GM23248 (cell line): ENCODE results near the gene ALDH1L2. TPM values are rescaled to one million over a fixed set of nuclear protein-coding genes. Genes with fewer than 3 reads are reported as not detected.

Source experiments
- DNase-seq: peaks from one replicate; pipeline ENCODE4 v3.0.0-alpha.2; 2015
- H2AFZ ChIP-seq: fragments of 200-600 bp; sonication (generic); 2 replicates; pipeline ENCODE4 v1.6.1; 2016; ENCODE audit warnings: antibody characterized with exemption
- H3F3A ChIP-seq: fragments of 200-600 bp; sonication (generic); 2 replicates; pipeline ENCODE4 v1.6.1; 2016; ENCODE audit warnings: mild to moderate bottlenecking, antibody characterized with exemption, mixed run types; ENCODE audit not compliant: insufficient read depth
- H3K27ac ChIP-seq: fragments of 200-600 bp; sonication (generic); 2 replicates; pipeline ENCODE4 v1.5.1; 2016; ENCODE audit warnings: mild to moderate bottlenecking
- H3K27me3 ChIP-seq: fragments of 200-600 bp; sonication (generic); replicated peaks from 2 replicates; pipeline ENCODE4 v1.6.1; 2016; ENCODE audit warnings: mild to moderate bottlenecking; ENCODE audit not compliant: insufficient read depth
- H3K36me3 ChIP-seq: fragments of 200-600 bp; sonication (generic); 2 replicates; pipeline ENCODE4 v1.6.1; 2016; ENCODE audit warnings: low read depth, mild to moderate bottlenecking
- H3K4me1 ChIP-seq: fragments of 200-600 bp; sonication (generic); 2 replicates; pipeline ENCODE4 v1.6.1; 2016; ENCODE audit warnings: mild to moderate bottlenecking; ENCODE audit not compliant: insufficient read depth
- H3K4me2 ChIP-seq: fragments of 200-600 bp; sonication (generic); one replicate; pipeline ENCODE4 v1.6.1; 2016; ENCODE audit warnings: mild to moderate bottlenecking; ENCODE audit not compliant: unreplicated experiment
- H3K4me3 ChIP-seq: fragments of 200-600 bp; sonication (generic); 2 replicates; pipeline ENCODE4 v1.5.1; 2016; ENCODE audit warnings: mild to moderate bottlenecking
- H3K79me2 ChIP-seq: fragments of 200-600 bp; sonication (generic); 2 replicates; pipeline ENCODE4 v1.6.1; 2016; ENCODE audit warnings: mild to moderate bottlenecking; ENCODE audit not compliant: insufficient read depth
- H3K9ac ChIP-seq: fragments of 200-600 bp; sonication (generic); 2 replicates; pipeline ENCODE4 v1.6.1; 2016; ENCODE audit warnings: mild to moderate bottlenecking
- H3K9me2 ChIP-seq: fragments of 200-600 bp; sonication (generic); 2 replicates; pipeline ENCODE4 v1.6.1; 2016; ENCODE audit warnings: mixed run types, mild to moderate bottlenecking, moderate library complexity; ENCODE audit not compliant: insufficient read depth
- H3K9me3 ChIP-seq: fragments of 200-600 bp; sonication (generic); one replicate; pipeline ENCODE4 v1.6.1; 2017; ENCODE audit warnings: low read depth
- H4K20me1 ChIP-seq: fragments of 200-600 bp; sonication (generic); 2 replicates; pipeline ENCODE4 v1.6.0; 2016; ENCODE audit not compliant: insufficient read depth
- EZH2 ChIP-seq: fragments of 200-600 bp; sonication (generic); IDR thresholded peaks from 2 replicates; pipeline ENCODE4 v1.6.1; 2018; ENCODE audit warnings: antibody characterized with exemption, mild to moderate bottlenecking; ENCODE audit not compliant: insufficient read depth, poor library complexity, severe bottlenecking
- EZH2phosphoT487 ChIP-seq: fragments of 200-600 bp; sonication (generic); IDR thresholded peaks from 2 replicates; pipeline ENCODE4 v1.6.1; 2018; ENCODE audit warnings: antibody characterized with exemption, moderate library complexity, mild to moderate bottlenecking, low read depth; ENCODE audit not compliant: insufficient read depth
- WGBS, 2 experiments: methylation state at CpG; one replicate each; pipeline ENCODE4 v1.1.6; 2015 to 2017; ENCODE audit warnings: low lambda C conversion rate in 2 of 2, low coverage in 1 of 2; ENCODE audit errors: missing lambda C conversion rate in 2 of 2; 5-methylcytosine and 5-hydroxymethylcytosine counted together
- in situ Hi-C: fragments of 300-500 bp; cut with MboI; formaldehyde crosslinking; loops from 2 replicates; pipeline ENCODE4 v1.15.0; 2020
- polyA plus RNA-seq: library from polyadenylated mRNA; unstranded; fragments of >200 nt; fragmentation: Nextera tagmentation; extraction: Ambion mirVana; gene quantifications from 2 replicates; pipeline ENCODE4 v1.2.1, GENCODE V29; 2016
- total RNA-seq: library from RNA; depleted of rRNA; stranded (reverse); fragments of >200 nt; shearing (Covaris generic); gene quantifications from 2 replicates; pipeline ENCODE4 v1.2.3, GENCODE V29; 2014

Gene ALDH1L2
- total and polyA plus RNA-seq, 2 experiments from 2014 or later = 50.9 to 62.3 TPM

GRCh38 chr12:104976703-104977102, 107.6 kb downstream of the ALDH1L2 start:
- Histone ChIP-seq H3F3A (peaks cover 13% of the 10 kb centered on the region; the same call in 1 of the 2 replicates), H3K27ac (no peak overlapping the region), H3K27me3 (no peaks in the 10 kb centered on the region), H3K4me1 (peaks cover 21% of the 10 kb centered on the region), H3K79me2 (no peaks in the 10 kb centered on the region), H3K9me3 (no peaks in the 10 kb centered on the region), H3K4me2 (no peak overlapping the region), H3K9me2 (no peaks in the 10 kb centered on the region), H4K20me1 (no peaks in the 10 kb centered on the region), H2AFZ (no peak overlapping the region), H3K36me3 (no peaks in the 10 kb centered on the region), H3K9ac (no peak overlapping the region), H3K4me3 (no peak overlapping the region)
- DNase-seq = no peak
- in situ Hi-C loops = no loop called here
- 85 to 88% methylated on average over 8 of the region's 8 CpGs for WGBS, 2 experiments
- TF ChIP-seq EZH2 (no peak), EZH2phosphoT487 (no peak)

- in situ Hi-C loops = no loop called here
- Histone ChIP-seq H3K9me2 (no peaks in the 10 kb centered on the region), H3K36me3 (no peaks in the 10 kb centered on the region), H3K4me1 (peaks cover 29% of the 10 kb centered on the region), H3K9me3 (no peaks in the 10 kb centered on the region), H4K20me1 (no peaks in the 10 kb centered on the region), H3F3A (peaks cover 15% of the 10 kb centered on the region; the same call in 1 of the 2 replicates), H3K4me3 (no peak overlapping the region), H2AFZ (no peak overlapping the region), H3K9ac (no peak overlapping the region), H3K79me2 (no peaks in the 10 kb centered on the region), H3K27ac (peak overlapping the region; percentile 58), H3K27me3 (no peaks in the 10 kb centered on the region), H3K4me2 (peak overlapping the region; percentile 15)
- WGBS, 2 experiments = 36 to 44% methylated on average over 4 of the region's 4 CpGs
- DNase-seq = peak; percentile 84
- TF ChIP-seq EZH2 (no peak), EZH2phosphoT487 (no peak)
Observed at GRCh38 chr12:104975587-104976343, 108.5 kb downstream of the ALDH1L2 start.

GRCh38 chr12:104974626-104975290, 109.5 kb downstream of the ALDH1L2 start:
- WGBS, 2 experiments = 55% methylated on average over 7 of the region's 7 CpGs
- no peaks in the 10 kb centered on the region for H3K27me3 ChIP-seq
- H3K4me1 ChIP-seq = peaks cover 29% of the 10 kb centered on the region
- no peaks in the 10 kb centered on the region for H4K20me1 ChIP-seq
- H3F3A ChIP-seq = peaks cover 15% of the 10 kb centered on the region; the same call in 1 of the 2 replicates
- H3K9ac ChIP-seq = 0 out of 2 replicates have a peak overlapping the region, but pooled peaks have one; percentile 10
- no peaks in the 10 kb centered on the region for H3K9me2 ChIP-seq
- DNase-seq = peak; percentile 91
- H3K4me3 ChIP-seq = no peak overlapping the region
- H3K27ac ChIP-seq = peak overlapping the region; percentile 58
- peak overlapping the region; percentile 26 for H3K4me2 ChIP-seq
- H3K36me3 ChIP-seq = no peaks in the 10 kb centered on the region
- no peak overlapping the region for H2AFZ ChIP-seq
- H3K79me2 ChIP-seq = no peaks in the 10 kb centered on the region
- in situ Hi-C loops = no loop called here
- H3K9me3 ChIP-seq = no peaks in the 10 kb centered on the region
- TF ChIP-seq EZH2phosphoT487 (no peak), EZH2 (no peak)

GRCh38 chr12:104973250-104973649, 111.0 kb downstream of the ALDH1L2 start:
- TF ChIP-seq EZH2phosphoT487 (no peak), EZH2 (no peak)
- Histone ChIP-seq H3K9me2 (no peaks in the 10 kb centered on the region), H3K27ac (no peak overlapping the region), H3K79me2 (no peaks in the 10 kb centered on the region), H3F3A (peaks cover 15% of the 10 kb centered on the region; the same call in 1 of the 2 replicates), H3K9me3 (no peaks in the 10 kb centered on the region), H3K4me2 (no peak overlapping the region), H3K27me3 (no peaks in the 10 kb centered on the region), H3K4me1 (peaks cover 29% of the 10 kb centered on the region), H3K9ac (no peak overlapping the region), H3K36me3 (no peaks in the 10 kb centered on the region), H3K4me3 (no peak overlapping the region), H2AFZ (no peak overlapping the region), H4K20me1 (no peaks in the 10 kb centered on the region)
- WGBS, 2 experiments = 91 to 92% methylated on average over 5 of the region's 5 CpGs
- DNase-seq = no peak
- in situ Hi-C loops = no loop called here
